ENCODE data around the gene GPR35. TPM values are rescaled to one million over a fixed set of nuclear protein-coding genes. Genes with fewer than 3 reads are reported as not detected.

Gene GPR35
- 1 to 10 TPM; 1.2 TPM for polyA plus RNA-seq (ENCODE audit: insufficient read length in 3 of 3)

GRCh38 chr2:240624950-240625621 is at the start of gene GPR35:
TSS of gene GPR35 (plus strand) at chr2:240625480. CDS start at chr2:240629953, 4,473 bp downstream.
- no peak for DNase-seq (ENCODE audit: low read depth in 3 of 3, low spot score in 2 of 3)

DNA sequence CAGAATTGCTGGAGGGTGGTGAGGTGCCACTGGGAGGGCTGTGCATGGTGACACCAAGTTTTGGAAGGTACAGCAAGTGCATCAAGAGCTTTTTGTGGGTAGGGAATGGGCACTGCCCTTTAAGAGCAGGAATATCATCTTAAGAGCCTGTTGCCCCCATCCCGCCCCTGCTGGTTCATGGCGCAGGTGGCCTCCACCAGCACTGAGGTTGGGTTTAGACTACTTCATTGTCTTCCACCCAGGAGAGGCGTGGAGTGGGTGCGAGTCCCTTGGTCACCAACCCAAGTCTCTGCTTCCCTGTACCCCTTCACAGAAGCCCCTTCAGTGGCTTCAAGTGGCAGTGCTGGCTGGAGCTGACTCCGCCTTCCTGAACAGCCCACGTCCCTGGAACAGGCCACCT is 49.2 kb upstream of the GPR35 start:
- no peak for DNase-seq (ENCODE audit: low read depth in 3 of 3, low spot score in 2 of 3)

GRCh38 chr2:240576436-240577205 is 48.7 kb upstream of the GPR35 start:
- DNase-seq (ENCODE audit: low read depth in 3 of 3, low spot score in 2 of 3): no peak

GRCh38 chr2:240577281-240578109 is 47.8 kb upstream of the GPR35 start:
- no peak for DNase-seq (ENCODE audit: low read depth in 3 of 3, low spot score in 2 of 3)

- DNase-seq (ENCODE audit: low read depth in 3 of 3, low spot score in 2 of 3): no peak
These were observed 47.2 kb upstream of the GPR35 start for GRCh38 chr2:240578110-240578450.

- DNase-seq (ENCODE audit: low read depth in 3 of 3, low spot score in 2 of 3): no peak
These were observed 46.8 kb upstream of the GPR35 start for GRCh38 chr2:240578488-240578887.

- DNase-seq (ENCODE audit: low read depth in 3 of 3, low spot score in 2 of 3): no peak
These were observed 46.1 kb upstream of the GPR35 start for GRCh38 chr2:240579071-240579762.

DNA sequence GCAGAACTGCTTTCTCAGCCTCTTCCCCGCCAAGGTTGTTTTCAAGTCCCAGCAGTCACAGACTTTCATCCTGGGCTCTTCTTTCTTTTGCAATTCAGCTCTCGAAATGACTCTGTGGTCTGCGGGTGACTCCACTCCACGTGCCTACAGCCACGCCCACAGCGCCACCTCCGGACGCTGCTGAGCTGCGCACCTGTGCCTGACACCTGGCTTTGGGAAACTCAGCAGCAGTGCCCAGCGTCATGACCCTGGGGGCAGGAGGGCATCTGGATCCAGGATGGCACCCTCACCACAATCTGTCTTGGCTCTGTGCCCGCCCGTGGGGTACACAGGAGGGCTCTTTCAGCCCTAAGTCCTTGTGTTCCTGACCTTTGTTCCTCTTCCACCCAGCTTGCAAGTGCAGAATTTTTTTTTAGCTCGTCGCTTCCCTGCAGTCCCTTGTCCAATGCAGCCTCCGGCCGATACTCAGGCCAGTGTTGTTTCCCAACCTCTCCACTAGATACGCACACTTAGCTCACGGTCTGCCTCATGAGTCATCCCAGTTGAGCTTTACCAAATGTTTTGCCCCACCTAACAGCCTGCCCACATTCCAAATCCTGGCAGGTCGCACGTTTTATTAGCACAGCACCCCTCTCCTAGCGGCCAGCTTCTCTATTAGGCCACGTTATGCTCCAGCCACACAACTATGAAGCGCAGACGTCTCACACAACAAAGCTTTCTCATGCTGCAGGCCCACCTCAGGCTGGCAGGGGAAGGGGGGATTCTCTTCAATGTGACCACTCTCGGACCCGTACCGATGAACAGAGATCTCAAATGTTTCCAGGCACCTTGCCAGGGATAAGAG is 45.3 kb upstream of the GPR35 start:
- no peak for DNase-seq (ENCODE audit: low read depth in 3 of 3, low spot score in 2 of 3)

- DNase-seq (ENCODE audit: low read depth in 3 of 3, low spot score in 2 of 3): no peak
These were observed 43.5 kb upstream of the GPR35 start for GRCh38 chr2:240581811-240582210.

DNA sequence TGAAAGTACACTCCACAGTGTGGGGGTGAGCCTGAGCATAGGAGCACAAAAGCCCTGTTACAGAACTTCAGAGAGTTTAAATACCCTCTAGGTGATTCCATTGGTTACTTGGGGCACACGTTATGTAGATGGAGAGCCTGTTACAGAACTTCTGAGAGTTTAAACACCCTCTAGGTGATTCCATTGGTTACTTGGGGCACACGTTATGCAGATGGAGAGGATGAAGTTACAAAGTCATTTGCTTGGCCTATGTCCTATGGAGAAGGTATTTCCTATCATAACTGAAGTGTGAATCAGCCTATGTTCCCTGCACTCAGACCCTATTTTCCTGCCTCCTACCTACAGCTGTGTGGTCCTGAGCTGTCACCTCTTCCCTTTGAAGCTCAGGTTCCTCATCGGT is 42.5 kb upstream of the GPR35 start:
- DNase-seq (ENCODE audit: low read depth in 3 of 3, low spot score in 2 of 3): no peak

GRCh38 chr2:240583774-240584173 is 41.5 kb upstream of the GPR35 start:
- DNase-seq (ENCODE audit: low read depth in 3 of 3, low spot score in 2 of 3): no peak

DNA sequence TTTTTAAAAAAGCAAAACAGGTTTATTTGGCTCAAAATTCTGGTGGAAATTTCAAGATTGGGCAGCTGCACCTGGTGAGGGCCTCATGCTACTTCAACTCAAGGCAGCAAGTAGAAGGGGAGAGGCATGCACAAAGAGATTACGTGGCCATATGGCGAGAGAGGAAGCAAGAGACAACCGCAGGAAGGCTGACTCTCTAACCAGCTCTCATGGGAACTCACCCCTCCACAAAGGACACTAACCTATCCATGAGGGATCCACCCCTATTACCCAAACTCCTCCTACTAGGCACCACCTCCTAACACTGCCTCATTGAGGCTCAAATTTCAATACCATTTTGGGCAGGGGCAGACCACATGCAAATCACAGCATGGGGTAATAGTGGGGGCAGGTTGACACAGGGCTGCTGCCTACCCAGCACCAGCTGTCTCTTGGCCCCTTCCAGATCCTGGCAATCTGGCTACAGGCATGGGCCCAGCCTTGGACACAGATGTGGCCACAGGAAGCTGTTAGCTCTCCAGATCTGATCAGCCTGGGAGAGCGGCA is 40.7 kb upstream of the GPR35 start:
- no peak for DNase-seq (ENCODE audit: low read depth in 3 of 3, low spot score in 2 of 3)

- no peak for DNase-seq (ENCODE audit: low read depth in 3 of 3, low spot score in 2 of 3)
These were observed 40.2 kb upstream of the GPR35 start for GRCh38 chr2:240585101-240585500.

- no peak for DNase-seq (ENCODE audit: low read depth in 3 of 3, low spot score in 2 of 3)
These were observed 39.5 kb upstream of the GPR35 start for GRCh38 chr2:240585681-240586197.

GRCh38 chr2:240586198-240586918 is 38.9 kb upstream of the GPR35 start, which contains the start of gene CAPN10:
TSS of gene CAPN10 (plus strand) at chr2:240586734. CDS start at chr2:240586912, 178 bp downstream.
- peak; percentile 88 to 92 (median 89) for DNase-seq (ENCODE audit: low read depth in 3 of 3, low spot score in 2 of 3)

DNA sequence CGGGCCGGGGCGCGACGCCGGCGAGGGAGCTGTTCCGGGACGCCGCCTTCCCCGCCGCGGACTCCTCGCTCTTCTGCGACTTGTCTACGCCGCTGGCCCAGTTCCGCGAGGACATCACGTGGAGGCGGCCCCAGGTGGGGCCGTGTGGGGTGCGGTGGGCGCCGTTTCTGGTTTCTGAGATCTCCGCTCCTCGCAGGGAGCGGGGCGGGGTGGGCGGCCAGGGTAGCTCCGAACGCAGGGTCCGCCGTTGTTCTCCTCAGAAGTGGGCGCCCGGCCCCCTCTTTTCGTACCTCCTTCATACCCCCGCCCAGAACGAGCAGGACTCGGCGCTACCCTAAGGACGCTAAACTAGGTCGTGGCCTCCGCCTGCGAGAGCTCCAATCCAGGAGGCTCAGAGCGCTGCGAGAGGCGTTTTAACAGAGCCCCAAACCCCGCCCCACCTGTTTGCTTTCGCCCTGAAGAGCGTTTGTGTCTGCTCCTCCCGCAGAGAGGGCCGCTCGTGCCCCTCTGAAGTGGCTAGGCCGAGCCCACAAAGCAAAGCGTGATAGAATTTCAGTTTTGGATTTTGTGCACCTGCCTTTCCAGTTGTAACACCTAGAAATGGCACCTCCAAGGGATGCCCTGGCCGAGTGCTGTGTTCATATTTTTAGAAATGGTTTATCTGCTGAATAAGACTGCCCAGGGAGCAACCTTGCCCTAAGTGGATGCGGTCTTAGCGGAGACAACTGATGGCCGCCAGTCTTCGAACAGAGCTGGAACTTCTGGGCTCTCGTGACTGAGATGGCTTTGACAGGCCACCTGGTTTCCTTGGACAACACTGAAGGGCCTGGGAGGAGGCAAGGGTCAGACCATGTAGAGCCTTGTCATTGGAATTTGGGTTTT is 38.1 kb upstream of the GPR35 start:
- no peak for DNase-seq (ENCODE audit: low read depth in 3 of 3, low spot score in 2 of 3)

DNA sequence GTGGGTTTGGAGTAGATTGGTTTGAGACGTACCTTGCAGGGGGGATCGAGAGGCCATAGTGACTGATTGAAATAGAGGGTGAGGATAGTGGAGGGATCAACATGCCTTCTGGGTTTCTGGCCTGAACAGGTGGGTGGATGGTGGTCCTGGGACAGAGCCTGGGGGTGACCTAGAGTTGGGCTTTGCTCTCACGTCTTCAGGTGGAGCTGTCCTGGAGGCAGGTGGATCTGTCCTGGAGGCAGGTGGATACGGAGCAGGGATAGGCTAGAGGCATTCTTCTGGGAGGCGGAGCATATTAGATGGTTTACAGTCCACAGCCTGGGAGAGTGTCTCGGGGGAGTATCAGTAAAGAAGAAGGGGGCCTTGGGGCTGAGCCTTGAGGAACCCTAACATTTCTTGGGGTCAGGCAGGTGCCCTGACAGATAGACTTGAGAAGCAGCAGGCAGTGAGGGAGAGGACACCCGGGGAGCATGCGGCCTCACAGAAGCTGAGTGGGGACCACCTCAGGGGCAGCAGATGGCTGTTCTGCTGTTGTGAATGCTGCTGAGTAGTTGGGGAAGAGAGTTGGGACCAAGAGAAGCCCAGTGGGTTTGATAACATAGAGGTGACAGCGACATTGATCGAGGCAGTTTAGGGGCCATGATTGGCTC is 37.1 kb upstream of the GPR35 start:
- no peak for DNase-seq (ENCODE audit: low read depth in 3 of 3, low spot score in 2 of 3)

All from right renal cortex interstitium (tissue), 3 donors.